ENCODE data around the gene FAM131C. TPM values are rescaled to one million over a fixed set of nuclear protein-coding genes. Genes with fewer than 3 reads are reported as not detected.

FAM131C gene
- total RNA-seq, 1 donor, result 0.36 TPM

DNA sequence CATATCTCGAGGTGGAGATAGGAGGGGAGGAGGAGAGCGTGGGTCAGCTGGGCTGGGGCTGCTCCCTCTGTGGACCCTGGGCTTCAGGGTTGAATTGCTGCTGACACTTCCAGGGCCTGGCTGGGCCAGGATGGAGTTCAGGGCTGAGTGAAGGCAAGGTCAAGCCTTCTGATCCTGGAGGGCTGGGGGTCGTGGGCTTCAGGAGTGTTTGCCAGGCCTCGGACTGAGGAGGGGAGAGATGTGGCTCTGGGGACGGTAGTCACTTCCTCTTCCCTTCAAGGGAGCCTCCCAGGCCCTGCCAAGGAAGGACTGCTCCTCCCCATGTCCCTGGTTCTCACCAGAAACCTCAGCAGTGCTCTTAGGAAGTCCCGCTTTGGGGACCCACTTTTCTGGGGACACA lies 12.1 kb upstream of the FAM131C start:
- no peaks in the 10 kb centered on the region for H3K27me3 ChIP-seq (ENCODE audit: insufficient read depth, low read length)
- no peak overlapping the region for H3K4me2 ChIP-seq (ENCODE audit: insufficient read depth, low read length)
- DNase-seq (ENCODE audit: insufficient read length, low spot score, missing footprints), result peak; percentile 47
- TF ChIP-seq CTCF (IDR thresholded peaks at IDR 0.05; ENCODE audit: extremely low read depth, low read depth, low read length), result no peak
- H3K79me2 ChIP-seq (ENCODE audit: insufficient read depth, low read length), result no peaks in the 10 kb centered on the region
- H2AFZ ChIP-seq (ENCODE audit: low read length), result no peak overlapping the region
- no peak overlapping the region for H3K27ac ChIP-seq (ENCODE audit: low read depth, low read length)
- no peaks in the 10 kb centered on the region for H4K20me1 ChIP-seq (ENCODE audit: insufficient read depth, low read length)
- H3K36me3 ChIP-seq (ENCODE audit: insufficient read depth, low read length), result no peaks in the 10 kb centered on the region
- H3K4me3 ChIP-seq (ENCODE audit: insufficient read depth, low read length), result no peak overlapping the region
- no peaks in the 10 kb centered on the region for H3K9me3 ChIP-seq (ENCODE audit: low read depth, low read length)
- H3K4me1 ChIP-seq (ENCODE audit: insufficient read depth, low read length), result peaks cover 15% of the 10 kb centered on the region

- H3K79me2 ChIP-seq (ENCODE audit: insufficient read depth, low read length), result no peaks in the 10 kb centered on the region
- no peaks in the 10 kb centered on the region for H3K36me3 ChIP-seq (ENCODE audit: insufficient read depth, low read length)
- H3K4me3 ChIP-seq (ENCODE audit: insufficient read depth, low read length), result no peak overlapping the region
- H3K27me3 ChIP-seq (ENCODE audit: insufficient read depth, low read length), result no peaks in the 10 kb centered on the region
- H3K4me2 ChIP-seq (ENCODE audit: insufficient read depth, low read length), result no peak overlapping the region
- no peaks in the 10 kb centered on the region for H4K20me1 ChIP-seq (ENCODE audit: insufficient read depth, low read length)
- no peak overlapping the region for H2AFZ ChIP-seq (ENCODE audit: low read length)
- peak; percentile 29 for DNase-seq (ENCODE audit: insufficient read length, low spot score, missing footprints)
- H3K4me1 ChIP-seq (ENCODE audit: insufficient read depth, low read length), result peaks cover 7% of the 10 kb centered on the region
- no peak for TF ChIP-seq CTCF (IDR thresholded peaks at IDR 0.05; ENCODE audit: extremely low read depth, low read depth, low read length)
- H3K27ac ChIP-seq (ENCODE audit: low read depth, low read length), result no peak overlapping the region
- no peaks in the 10 kb centered on the region for H3K9me3 ChIP-seq (ENCODE audit: low read depth, low read length)
These were observed 10.0 kb upstream of the FAM131C start for GRCh38 chr1:16083486-16083885.

GRCh38 chr1:16082283-16083038 lies 9.0 kb upstream of the FAM131C start:
- no peak overlapping the region for H3K27ac ChIP-seq (ENCODE audit: low read depth, low read length)
- no peaks in the 10 kb centered on the region for H3K9me3 ChIP-seq (ENCODE audit: low read depth, low read length)
- H2AFZ ChIP-seq (ENCODE audit: low read length), result no peak overlapping the region
- no peak overlapping the region for H3K4me2 ChIP-seq (ENCODE audit: insufficient read depth, low read length)
- peak; percentile 93 for TF ChIP-seq CTCF (IDR thresholded peaks at IDR 0.05; ENCODE audit: extremely low read depth, low read depth, low read length)
- no peak overlapping the region for H3K4me3 ChIP-seq (ENCODE audit: insufficient read depth, low read length)
- H3K36me3 ChIP-seq (ENCODE audit: insufficient read depth, low read length), result no peaks in the 10 kb centered on the region
- H3K79me2 ChIP-seq (ENCODE audit: insufficient read depth, low read length), result no peaks in the 10 kb centered on the region
- H4K20me1 ChIP-seq (ENCODE audit: insufficient read depth, low read length), result no peaks in the 10 kb centered on the region
- no peaks in the 10 kb centered on the region for H3K27me3 ChIP-seq (ENCODE audit: insufficient read depth, low read length)
- DNase-seq (ENCODE audit: insufficient read length, low spot score, missing footprints), result peak; percentile 97
- no peaks in the 10 kb centered on the region for H3K4me1 ChIP-seq (ENCODE audit: insufficient read depth, low read length)

DNA sequence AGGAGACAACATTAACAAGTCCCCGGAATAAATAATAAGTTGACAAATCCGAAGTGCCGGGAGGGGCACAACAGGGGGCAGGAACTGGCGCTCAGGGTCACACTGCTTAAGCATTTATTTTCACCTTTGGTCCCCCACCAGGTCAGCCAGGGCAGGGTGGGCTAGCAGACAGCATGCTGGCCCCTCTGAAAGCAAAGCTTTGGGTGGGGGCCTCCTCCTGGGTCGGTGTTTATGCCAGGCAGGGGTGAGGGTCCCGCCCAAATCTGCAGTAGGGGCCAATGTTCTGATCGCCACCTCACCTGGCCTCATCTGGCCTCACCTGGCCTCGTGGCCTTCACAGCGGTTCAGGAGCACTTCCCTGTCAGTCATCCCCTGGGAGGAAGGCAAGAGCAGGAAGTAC lies 8.2 kb upstream of the FAM131C start:
- H3K9me3 ChIP-seq (ENCODE audit: low read depth, low read length), result no peaks in the 10 kb centered on the region
- TF ChIP-seq CTCF (IDR thresholded peaks at IDR 0.05; ENCODE audit: extremely low read depth, low read depth, low read length), result no peak
- H3K4me2 ChIP-seq (ENCODE audit: insufficient read depth, low read length), result no peak overlapping the region
- H3K36me3 ChIP-seq (ENCODE audit: insufficient read depth, low read length), result no peaks in the 10 kb centered on the region
- H2AFZ ChIP-seq (ENCODE audit: low read length), result peak overlapping the region; percentile 39
- no peaks in the 10 kb centered on the region for H4K20me1 ChIP-seq (ENCODE audit: insufficient read depth, low read length)
- H3K4me1 ChIP-seq (ENCODE audit: insufficient read depth, low read length), result peaks cover 7% of the 10 kb centered on the region
- H3K79me2 ChIP-seq (ENCODE audit: insufficient read depth, low read length), result no peaks in the 10 kb centered on the region
- H3K4me3 ChIP-seq (ENCODE audit: insufficient read depth, low read length), result no peak overlapping the region
- no peak overlapping the region for H3K27ac ChIP-seq (ENCODE audit: low read depth, low read length)
- no peaks in the 10 kb centered on the region for H3K27me3 ChIP-seq (ENCODE audit: insufficient read depth, low read length)
- DNase-seq (ENCODE audit: insufficient read length, low spot score, missing footprints), result no peak

All from osteoblast (primary cell).